ENCODE measurements around the gene TAS2R41. TPM values are rescaled to one million over a fixed set of nuclear protein-coding genes. Genes with fewer than 3 reads are reported as not detected.

TAS2R41 gene
- polyA plus RNA-seq, 2 of the 4 experiments (the other 2 are of a cell fraction) = not detected

DNA sequence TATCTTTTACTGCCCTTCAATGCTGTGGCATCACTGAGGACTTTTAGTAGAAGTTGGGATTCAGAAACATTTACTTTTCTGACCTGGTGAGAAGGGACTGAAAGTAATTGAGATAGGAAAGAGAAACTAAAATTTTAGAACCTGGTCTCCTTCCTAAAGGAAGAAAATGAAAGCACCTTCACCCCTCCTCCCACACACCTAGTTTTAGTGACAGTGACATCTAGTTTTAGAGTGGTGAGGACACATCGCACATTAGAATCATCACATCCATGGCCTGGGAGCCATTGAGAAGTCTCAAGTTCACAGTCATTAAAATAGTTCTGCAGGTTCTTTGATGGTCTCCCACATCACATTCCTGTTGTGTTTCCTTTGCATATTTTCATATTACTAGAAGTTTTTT lies 16.1 kb downstream of the TAS2R41 start:
- Histone ChIP-seq H3K4me2 (no peak overlapping the region), H3K9me3 (no peaks in the 10 kb centered on the region), H3K4me3 (no peak overlapping the region), H3K4me1 (peaks cover 10% of the 10 kb centered on the region; the same call in 1 of the 3 replicates), H3K27ac (no peak overlapping the region)
- WGBS (ENCODE audit: missing lambda C conversion rate) = 85% methylated on average over 1 of the region's 1 CpG
- no peak for FAIRE-seq
- CTCF ChIA-PET = interaction anchor here (4.5 kb wide), 1 partner anchor 25 kb away, joined by 18 read pairs; no protein-coding TSS in a partner anchor
- TF ChIP-seq, protein P1, sequence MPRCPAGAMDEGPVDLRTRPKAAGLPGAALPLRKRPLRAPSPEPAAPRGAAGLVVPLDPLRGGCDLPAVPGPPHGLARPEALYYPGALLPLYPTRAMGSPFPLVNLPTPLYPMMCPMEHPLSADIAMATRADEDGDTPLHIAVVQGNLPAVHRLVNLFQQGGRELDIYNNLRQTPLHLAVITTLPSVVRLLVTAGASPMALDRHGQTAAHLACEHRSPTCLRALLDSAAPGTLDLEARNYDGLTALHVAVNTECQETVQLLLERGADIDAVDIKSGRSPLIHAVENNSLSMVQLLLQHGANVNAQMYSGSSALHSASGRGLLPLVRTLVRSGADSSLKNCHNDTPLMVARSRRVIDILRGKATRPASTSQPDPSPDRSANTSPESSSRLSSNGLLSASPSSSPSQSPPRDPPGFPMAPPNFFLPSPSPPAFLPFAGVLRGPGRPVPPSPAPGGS (IDR thresholded peaks at IDR 0.05) = no peak
- POLR2A ChIA-PET = no interaction called here
- no peak for DNase-seq (ENCODE audit: low read depth in 1 of 2, low spot score in 1 of 2)
- ATAC-seq = no peak

DNA sequence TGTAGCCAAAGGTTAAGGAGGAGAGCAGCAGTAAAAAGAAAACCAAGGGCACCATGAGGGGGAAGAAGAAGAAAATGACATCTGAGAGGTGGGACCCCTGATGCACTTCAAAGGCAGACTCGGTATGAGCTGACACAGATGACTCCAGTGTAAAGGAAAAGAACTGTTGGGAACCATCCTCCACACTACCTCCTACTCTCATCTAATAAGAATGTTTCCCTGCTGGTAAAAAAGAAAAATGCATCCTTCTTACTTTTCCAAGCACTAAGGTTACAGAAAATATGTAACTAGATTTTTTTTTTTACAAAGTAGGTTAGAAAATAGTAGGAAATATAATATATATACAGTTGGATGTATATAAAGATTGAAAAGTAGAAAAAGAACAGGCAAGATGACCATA lies 16.9 kb downstream of the TAS2R41 start:
- DNase-seq (ENCODE audit: low read depth in 1 of 2, low spot score in 1 of 2) (peak; percentile 9 to 20), FAIRE-seq (no peak), ATAC-seq (peak; percentile 59 to 66; a peak in 4 of 6 replicates)
- Histone ChIP-seq H3K4me2 (no peak overlapping the region), H3K4me3 (no peak overlapping the region), H3K4me1 (peaks cover 10% of the 10 kb centered on the region; the same call in 1 of the 3 replicates), H3K9me3 (no peaks in the 10 kb centered on the region), H3K27ac (no peak overlapping the region)
- ChIA-PET CTCF (interaction anchor here (0.9 kb wide), 1 partner anchor 26 kb away, joined by 4 read pairs; no protein-coding TSS in a partner anchor), POLR2A (no interaction called here)
- TF ChIP-seq SMC3 (IDR thresholded peaks at IDR 0.05) (no peak), GATA3 (IDR thresholded peaks at IDR 0.05; ENCODE audit: borderline replicate concordance) (no peak), TP53 (CRISPR knock-in tag; IDR thresholded peaks at IDR 0.05) (no peak), HOXA7 (CRISPR knock-in tag; IDR thresholded peaks at IDR 0.05) (no peak), NR3C1 (IDR thresholded peaks at IDR 0.05) (no peak), HOXB13 (CRISPR knock-in tag; IDR thresholded peaks at IDR 0.05; ENCODE audit: low read depth) (no peak), NPAS2 (CRISPR knock-in tag; IDR thresholded peaks at IDR 0.05; ENCODE audit: borderline replicate concordance) (no peak), FOXS1 (CRISPR knock-in tag; IDR thresholded peaks at IDR 0.05) (no peak), RCOR1 (IDR thresholded peaks at IDR 0.05; ENCODE audit: low read depth, low read length) (no peak), ZFP36 (IDR thresholded peaks at IDR 0.05; ENCODE audit: borderline replicate concordance, partially characterized antibody) (no peak), EP300 (IDR thresholded peaks at IDR 0.05) (no peak), HDAC2 (IDR thresholded peaks at IDR 0.05) (no peak), POLR2AphosphoS2 (conservative IDR thresholded peaks at IDR 0.05; ENCODE audit: low read length) (no peak), ZC3H11A (IDR thresholded peaks at IDR 0.05) (no peak), HEYL (CRISPR knock-in tag; IDR thresholded peaks at IDR 0.05) (no peak), JUN (IDR thresholded peaks at IDR 0.05) (no peak), CHD4 (IDR thresholded peaks at IDR 0.05; ENCODE audit: borderline replicate concordance) (no peak), CEBPB (IDR thresholded peaks at IDR 0.05) (no peak)
- TF ChIP-seq, protein P2, sequence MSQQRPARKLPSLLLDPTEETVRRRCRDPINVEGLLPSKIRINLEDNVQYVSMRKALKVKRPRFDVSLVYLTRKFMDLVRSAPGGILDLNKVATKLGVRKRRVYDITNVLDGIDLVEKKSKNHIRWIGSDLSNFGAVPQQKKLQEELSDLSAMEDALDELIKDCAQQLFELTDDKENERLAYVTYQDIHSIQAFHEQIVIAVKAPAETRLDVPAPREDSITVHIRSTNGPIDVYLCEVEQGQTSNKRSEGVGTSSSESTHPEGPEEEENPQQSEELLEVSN (IDR thresholded peaks at IDR 0.05; ENCODE audit: borderline replicate concordance, low read depth) = no peak
- WGBS (ENCODE audit: missing lambda C conversion rate) = 0% methylated on average over 1 of the region's 1 CpG

DNA sequence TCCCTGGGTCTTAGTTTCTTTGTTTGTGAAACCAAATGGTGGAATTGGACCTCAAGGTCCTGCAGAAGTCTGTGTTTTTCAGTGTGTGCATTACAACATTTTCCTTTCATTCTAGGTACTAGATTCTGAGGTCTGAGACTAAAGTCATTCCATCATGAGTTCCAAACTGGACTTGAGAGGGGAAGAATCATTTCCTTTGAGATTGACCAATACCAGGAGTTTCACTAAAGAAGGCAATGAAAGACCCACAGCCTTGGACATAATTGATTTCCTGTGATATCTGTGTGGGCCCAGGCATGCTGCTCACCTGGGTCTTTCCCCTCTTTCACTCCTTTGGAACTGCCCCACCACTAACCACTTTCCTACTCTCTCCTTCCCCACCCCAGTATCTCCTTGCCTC lies 18.2 kb downstream of the TAS2R41 start:
- ATAC-seq (no peak), FAIRE-seq (no peak), DNase-seq (ENCODE audit: low read depth in 1 of 2, low spot score in 1 of 2) (no peak)
- Histone ChIP-seq H3K4me3 (no peak overlapping the region), H3K4me1 (peaks cover 10% of the 10 kb centered on the region; the same call in 1 of the 3 replicates), H3K4me2 (no peak overlapping the region), H3K27ac (no peak overlapping the region), H3K9me3 (no peaks in the 10 kb centered on the region)
- TF ChIP-seq, protein P2 (IDR thresholded peaks at IDR 0.05; ENCODE audit: borderline replicate concordance, low read depth) = no peak
- TF ChIP-seq CBX2 (IDR thresholded peaks at IDR 0.05; ENCODE audit: borderline replicate concordance, low read depth) (no peak), NFE2L2 (conservative IDR thresholded peaks at IDR 0.05; ENCODE audit: low read length) (no peak)
- POLR2A ChIA-PET = no interaction called here
- CTCF ChIA-PET = no interaction called here
